H9 (cell line): ENCODE results near the gene KLKB1. TPM values are rescaled to one million over a fixed set of nuclear protein-coding genes. Genes with fewer than 3 reads are reported as not detected.

Experiments
- DNase-seq: peaks from one replicate; pipeline ENCODE4 v3.0.0-alpha.2; 2017
- H2AFZ ChIP-seq: one replicate; pipeline ENCODE4 v1.6.1; 2013; ENCODE audit warnings: mild to moderate bottlenecking, low read length, control low read depth, moderate library complexity
- H2AK5ac ChIP-seq: 2 replicates; pipeline ENCODE4 v1.6.1; 2013; ENCODE audit warnings: low read length, control low read depth, mixed read lengths; ENCODE audit not compliant: insufficient read length
- H2BK120ac ChIP-seq: one replicate; pipeline ENCODE4 v1.6.1; 2013; ENCODE audit warnings: low read depth, mild to moderate bottlenecking, low read length, control low read depth, inconsistent platforms; ENCODE audit not compliant: poor library complexity, severe bottlenecking
- H2BK12ac ChIP-seq: 2 replicates; pipeline ENCODE4 v1.6.1; 2013; ENCODE audit warnings: low read length, control low read depth, mixed read lengths, low read depth; ENCODE audit not compliant: insufficient read length
- H2BK15ac ChIP-seq: 2 replicates; pipeline ENCODE4 v1.6.1; 2013; ENCODE audit warnings: low read depth, low read length, control low read depth
- H2BK20ac ChIP-seq: one replicate; pipeline ENCODE4 v1.6.1; 2013; ENCODE audit warnings: low read depth, mild to moderate bottlenecking, low read length, control low read depth, inconsistent platforms; ENCODE audit not compliant: poor library complexity, severe bottlenecking
- H2BK5ac ChIP-seq: 2 replicates; pipeline ENCODE4 v1.6.1; 2013; ENCODE audit warnings: low read length, control low read depth, mixed read lengths; ENCODE audit not compliant: insufficient read length
- H3K14ac ChIP-seq: 2 replicates; pipeline ENCODE4 v1.6.1; 2013; ENCODE audit warnings: low read length, control low read depth; ENCODE audit not compliant: insufficient read depth
- H3K18ac ChIP-seq: 2 replicates; pipeline ENCODE4 v1.6.1; 2013; ENCODE audit warnings: low read depth, mild to moderate bottlenecking, mixed read lengths, low read length, control low read depth; ENCODE audit not compliant: insufficient read length
- H3K23ac ChIP-seq: 2 replicates; pipeline ENCODE4 v1.6.1; 2013; ENCODE audit warnings: low read length, control low read depth, mixed read lengths, low read depth; ENCODE audit not compliant: insufficient read length
- H3K23me2 ChIP-seq: 2 replicates; pipeline ENCODE4 v1.6.1; 2013; ENCODE audit warnings: low read depth, mild to moderate bottlenecking, mixed read lengths, low read length, control low read depth; ENCODE audit not compliant: insufficient read length, poor library complexity, severe bottlenecking
- H3K27ac ChIP-seq: 2 replicates; pipeline ENCODE4 v1.5.1; 2013; ENCODE audit warnings: low read length, control low read depth, mixed read lengths, low read depth; ENCODE audit not compliant: insufficient read length
- H3K27me3 ChIP-seq: 2 replicates; pipeline ENCODE4 v1.6.1; 2013; ENCODE audit warnings: low read length, control low read depth, inconsistent platforms; ENCODE audit not compliant: insufficient read depth
- H3K4ac ChIP-seq: 2 replicates; pipeline ENCODE4 v1.6.1; 2013; ENCODE audit warnings: low read depth, mild to moderate bottlenecking, control low read depth, inconsistent platforms, low read length, moderate library complexity
- H3K4me1 ChIP-seq: 2 replicates; pipeline ENCODE4 v1.6.1; 2013; ENCODE audit warnings: low read length, control low read depth, inconsistent platforms; ENCODE audit not compliant: insufficient read depth
- H3K4me2 ChIP-seq: 2 replicates; pipeline ENCODE4 v1.6.1; 2013; ENCODE audit warnings: low read length, control low read depth, mixed read lengths; ENCODE audit not compliant: insufficient read length, insufficient read depth
- H3K56ac ChIP-seq: 2 replicates; pipeline ENCODE4 v1.6.1; 2013; ENCODE audit warnings: low read depth, mild to moderate bottlenecking, mixed read lengths, low read length, control low read depth; ENCODE audit not compliant: insufficient read length
- H3K79me1 ChIP-seq: 2 replicates; pipeline ENCODE4 v1.6.1; 2013; ENCODE audit warnings: low read depth, mild to moderate bottlenecking, moderate library complexity, low read length, control low read depth, inconsistent platforms; ENCODE audit not compliant: insufficient read depth, poor library complexity, severe bottlenecking
- H3K79me2 ChIP-seq: 2 replicates; pipeline ENCODE4 v1.6.1; 2013; ENCODE audit warnings: low read length, control low read depth, inconsistent platforms; ENCODE audit not compliant: insufficient read depth
- H3K9ac ChIP-seq: 2 replicates; pipeline ENCODE4 v1.6.1; 2013; ENCODE audit warnings: low read length, control low read depth, mixed read lengths; ENCODE audit not compliant: insufficient read length; ENCODE audit errors: extremely low read depth
- H3K9me3 ChIP-seq: one replicate; pipeline ENCODE4 v1.6.1; 2013; ENCODE audit warnings: low read depth, low read length, inconsistent platforms; ENCODE audit not compliant: control insufficient read depth
- H3T11ph ChIP-seq: one replicate; pipeline ENCODE4 v1.6.1; 2013; ENCODE audit warnings: mild to moderate bottlenecking, low read length, control low read depth, inconsistent platforms
- H4K20me1 ChIP-seq: one replicate; pipeline ENCODE4 v1.6.1; 2013; ENCODE audit not compliant: control insufficient read depth, insufficient read length, insufficient read depth
- H4K5ac ChIP-seq: 2 replicates; pipeline ENCODE4 v1.6.1; 2013; ENCODE audit warnings: low read depth, mild to moderate bottlenecking, mixed read lengths, low read length, control low read depth; ENCODE audit not compliant: insufficient read length
- H4K8ac ChIP-seq: replicated peaks from 2 replicates; pipeline ENCODE4 v1.6.1; 2013; ENCODE audit warnings: low read length, control low read depth, mixed read lengths, low read depth; ENCODE audit not compliant: insufficient read length
- H4K91ac ChIP-seq: 2 replicates; pipeline ENCODE4 v1.6.1; 2013; ENCODE audit warnings: low read depth, mild to moderate bottlenecking, moderate library complexity, mixed read lengths, low read length, control low read depth; ENCODE audit not compliant: insufficient read length
- H3K27ac Mint-ChIP-seq, 3 experiments: 2 replicates in 2 of 3; 3 replicates in 1 of 3; pipeline ENCODE4 v1.8.0; 2020 to 2021; ENCODE audit warnings: mixed read lengths in 3 of 3, mild to moderate bottlenecking in 1 of 3, moderate library complexity in 1 of 3
- H3K27me3 Mint-ChIP-seq: 2 replicates; pipeline ENCODE4 v1.8.0; 2021; ENCODE audit warnings: low read depth, mild to moderate bottlenecking, moderate library complexity, mixed read lengths
- H3K36me3 Mint-ChIP-seq, 3 experiments: 2 replicates in 2 of 3; 3 replicates in 1 of 3; pipeline ENCODE4 v1.8.0; 2020 to 2021; ENCODE audit warnings: low read depth in 3 of 3, mixed read lengths in 3 of 3; ENCODE audit not compliant: insufficient read depth in 1 of 3
- H3K4me1 Mint-ChIP-seq, 2 experiments: 2 replicates each; pipeline ENCODE4 v1.8.0; 2020; ENCODE audit warnings: mixed read lengths in 2 of 2
- H3K4me3 Mint-ChIP-seq, 2 experiments: 2 replicates in 1 of 2; 3 replicates in 1 of 2; pipeline ENCODE4 v1.8.0; 2020 to 2021; ENCODE audit warnings: mild to moderate bottlenecking in 2 of 2, mixed read lengths in 2 of 2, moderate library complexity in 1 of 2
- H3K9me3 Mint-ChIP-seq, 2 experiments: 2 replicates in 1 of 2; 3 replicates in 1 of 2; pipeline ENCODE4 v1.8.0; 2020; ENCODE audit warnings: mild to moderate bottlenecking in 2 of 2, mixed read lengths in 2 of 2, moderate library complexity in 1 of 2
- WGBS: extraction: QIAGEN DNeasy Blood & Tissue Kit; methylation state at CpG from one replicate; pipeline ENCODE4 v1.1.7; 2013; ENCODE audit warnings: missing lambda C conversion rate, low lambda C conversion rate, mixed read lengths; ENCODE audit not compliant: insufficient read length; ENCODE audit errors: extremely low coverage; 5-methylcytosine and 5-hydroxymethylcytosine counted together
- total RNA-seq: library from RNA; stranded (reverse); gene quantifications from 2 replicates; pipeline ENCODE4 v1.2.1, GENCODE V29; 2021
- TF ChIP-seq, protein P1 (sequence below): fragments of 200-600 bp; sonication (generic); conservative IDR thresholded peaks from 3 replicates; pipeline ENCODE4 v1.8.0; 2021; ENCODE audit warnings: antibody characterized with exemption, mild to moderate bottlenecking

Gene KLKB1
- total RNA-seq, 1 experiment from 2014 or later = 21.8 TPM

DNA sequence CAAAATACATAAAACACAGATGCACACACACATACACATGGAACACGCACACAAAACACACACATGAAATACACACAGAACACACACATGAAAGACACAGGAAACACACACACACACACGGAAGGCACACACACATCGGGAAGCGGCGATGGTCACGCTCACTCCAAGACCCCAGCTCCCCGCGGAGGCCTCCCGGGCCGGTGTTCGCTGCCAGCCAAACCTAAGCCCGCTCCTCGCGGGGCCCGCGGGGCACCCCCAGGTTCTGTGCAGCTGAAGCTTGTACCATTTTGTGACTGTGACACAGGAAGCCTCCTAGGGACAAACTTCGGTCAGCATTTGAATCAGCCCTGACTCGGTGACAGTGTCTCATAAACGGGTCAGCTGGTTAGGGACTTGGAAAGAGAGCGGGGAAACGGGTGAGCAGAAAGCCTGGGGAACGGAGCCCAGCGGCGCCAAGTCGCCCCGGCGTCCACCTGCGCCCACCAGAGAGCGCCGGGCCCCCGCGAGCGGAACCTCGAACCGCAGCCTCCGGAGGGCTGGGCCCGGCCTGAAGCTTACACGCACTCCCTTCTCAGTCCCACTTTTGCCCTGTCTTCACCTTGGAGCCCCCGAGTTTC is 70.8 kb downstream of the KLKB1 start:
- Histone ChIP-seq H3K14ac (no peak overlapping the region), H3K18ac (no peak overlapping the region), H3K4ac (no peak overlapping the region), H3K27me3 (no peaks in the 10 kb centered on the region), H3K27ac (no peak overlapping the region), H3K79me1 (no peaks in the 10 kb centered on the region), H3K9me3 (no peaks in the 10 kb centered on the region), H3K4me1 (no peaks in the 10 kb centered on the region; the same call in 1 of the 2 replicates), H4K8ac (no peak overlapping the region), H2BK120ac (no peak overlapping the region), H3K9ac (no peak overlapping the region), H2BK15ac (no peak overlapping the region), H2BK5ac (no peak overlapping the region), H3K4me2 (peak overlapping the region; percentile 39), H4K20me1 (no peaks in the 10 kb centered on the region), H3T11ph (no peak overlapping the region), H4K91ac (no peak overlapping the region), H3K23ac (no peak overlapping the region), H3K23me2 (no peaks in the 10 kb centered on the region), H3K79me2 (no peaks in the 10 kb centered on the region), H2BK12ac (no peak overlapping the region), H2BK20ac (no peak overlapping the region), H3K56ac (no peak overlapping the region), H2AK5ac (no peak overlapping the region), H2AFZ (no peak overlapping the region), H4K5ac (no peak overlapping the region)
- Mint-ChIP-seq H3K4me1 (peaks cover 6 to 22% of the 10 kb centered on the region in 2 experiments), H3K27me3 (peaks cover 11% of the 10 kb centered on the region), H3K4me3 (peak overlapping the region; percentile 8 to 47; a peak in 3 of 5 replicates), H3K9me3 (peaks cover 3 to 4% of the 10 kb centered on the region in 2 experiments; a peak in 2 of 5 replicates), H3K27ac (no peak overlapping the region; a peak in 1 of 7 replicates), H3K36me3 (no peaks in the 10 kb centered on the region; a peak in 1 of 7 replicates)
- TF ChIP-seq, protein P1, sequence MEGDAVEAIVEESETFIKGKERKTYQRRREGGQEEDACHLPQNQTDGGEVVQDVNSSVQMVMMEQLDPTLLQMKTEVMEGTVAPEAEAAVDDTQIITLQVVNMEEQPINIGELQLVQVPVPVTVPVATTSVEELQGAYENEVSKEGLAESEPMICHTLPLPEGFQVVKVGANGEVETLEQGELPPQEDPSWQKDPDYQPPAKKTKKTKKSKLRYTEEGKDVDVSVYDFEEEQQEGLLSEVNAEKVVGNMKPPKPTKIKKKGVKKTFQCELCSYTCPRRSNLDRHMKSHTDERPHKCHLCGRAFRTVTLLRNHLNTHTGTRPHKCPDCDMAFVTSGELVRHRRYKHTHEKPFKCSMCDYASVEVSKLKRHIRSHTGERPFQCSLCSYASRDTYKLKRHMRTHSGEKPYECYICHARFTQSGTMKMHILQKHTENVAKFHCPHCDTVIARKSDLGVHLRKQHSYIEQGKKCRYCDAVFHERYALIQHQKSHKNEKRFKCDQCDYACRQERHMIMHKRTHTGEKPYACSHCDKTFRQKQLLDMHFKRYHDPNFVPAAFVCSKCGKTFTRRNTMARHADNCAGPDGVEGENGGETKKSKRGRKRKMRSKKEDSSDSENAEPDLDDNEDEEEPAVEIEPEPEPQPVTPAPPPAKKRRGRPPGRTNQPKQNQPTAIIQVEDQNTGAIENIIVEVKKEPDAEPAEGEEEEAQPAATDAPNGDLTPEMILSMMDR = peak; percentile 50
- peak; percentile 56 for DNase-seq
- no CpG with 5 or more reads among the region's 39 CpGs for WGBS
